GM18499 (cell line): ENCODE data around the gene GALT.

Experiments
- ATAC-seq: cut with Tn5 transposase; IDR thresholded peaks from one replicate; pipeline ENCODE4 v1.9.1; 2021; ENCODE audit warnings: moderate number of reproducible peaks; ENCODE audit not compliant: insufficient read depth, unreplicated experiment

Gene GALT

GRCh38 chr9:34651321-34651720 is 4.8 kb downstream of the GALT start:
- ATAC-seq, result no peak

DNA sequence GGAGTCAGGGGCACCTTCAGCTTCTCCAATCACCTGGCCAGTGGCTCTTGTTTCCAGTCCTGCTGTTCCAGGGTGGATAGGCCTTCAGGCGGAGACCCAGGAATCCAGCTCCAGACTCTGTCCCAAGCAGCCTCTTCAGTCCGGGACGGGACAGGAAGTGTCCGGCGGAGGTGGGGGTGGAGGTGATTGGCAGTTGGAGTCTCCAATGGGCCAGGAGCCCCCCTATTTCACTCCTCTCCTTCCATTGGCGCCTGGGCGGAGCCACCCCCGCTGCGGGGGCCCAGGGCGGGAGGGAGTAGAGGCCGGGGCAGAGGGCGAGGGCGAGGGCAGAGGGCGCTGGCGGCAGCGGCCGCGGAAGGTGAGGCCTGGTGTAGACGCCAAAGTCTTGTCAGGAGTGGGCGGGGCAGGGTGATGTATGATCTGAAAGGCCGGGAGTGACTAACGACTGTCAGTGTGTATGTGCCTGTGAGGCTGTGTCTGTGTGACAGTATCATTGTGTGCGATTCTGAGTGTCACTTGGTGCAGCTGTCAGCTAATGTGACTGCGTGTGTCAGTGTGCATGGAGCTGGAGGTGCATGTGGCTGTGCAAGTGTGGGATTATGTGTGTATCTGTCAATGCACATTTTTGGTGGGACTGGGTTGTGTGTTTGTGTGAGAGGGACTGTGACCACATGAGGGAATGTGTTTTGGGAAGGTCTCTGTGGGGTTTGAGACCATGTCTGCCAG is 5.6 kb downstream of the GALT start, which contains the start of gene IL11RA:
Gene IL11RA (plus strand): TSS at position 310 of the 726 bp plus-strand sequence. CDS start 3,033 bp downstream, outside the sequence.
- ATAC-seq, result no peak

DNA sequence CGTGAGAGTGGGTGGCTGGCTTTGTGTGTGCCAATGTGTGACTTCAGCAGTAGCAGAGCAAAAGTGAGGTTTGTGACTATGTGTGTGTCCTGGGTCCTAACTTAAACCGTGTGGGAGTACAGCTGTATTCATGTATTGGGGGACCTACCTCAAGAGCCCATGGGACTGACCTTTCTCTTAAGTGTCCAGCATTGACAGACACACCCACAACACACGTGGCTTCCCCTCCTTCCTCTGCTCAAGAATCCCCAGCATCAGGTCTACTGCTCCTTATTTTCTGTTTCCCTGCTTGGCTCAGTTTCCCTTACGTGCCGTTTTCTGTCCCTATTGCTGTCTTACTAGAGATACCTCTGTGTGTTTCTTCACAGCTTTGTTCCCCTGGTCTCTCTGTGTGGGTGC is 6.1 kb downstream of the GALT start:
- ATAC-seq, result no peak

DNA sequence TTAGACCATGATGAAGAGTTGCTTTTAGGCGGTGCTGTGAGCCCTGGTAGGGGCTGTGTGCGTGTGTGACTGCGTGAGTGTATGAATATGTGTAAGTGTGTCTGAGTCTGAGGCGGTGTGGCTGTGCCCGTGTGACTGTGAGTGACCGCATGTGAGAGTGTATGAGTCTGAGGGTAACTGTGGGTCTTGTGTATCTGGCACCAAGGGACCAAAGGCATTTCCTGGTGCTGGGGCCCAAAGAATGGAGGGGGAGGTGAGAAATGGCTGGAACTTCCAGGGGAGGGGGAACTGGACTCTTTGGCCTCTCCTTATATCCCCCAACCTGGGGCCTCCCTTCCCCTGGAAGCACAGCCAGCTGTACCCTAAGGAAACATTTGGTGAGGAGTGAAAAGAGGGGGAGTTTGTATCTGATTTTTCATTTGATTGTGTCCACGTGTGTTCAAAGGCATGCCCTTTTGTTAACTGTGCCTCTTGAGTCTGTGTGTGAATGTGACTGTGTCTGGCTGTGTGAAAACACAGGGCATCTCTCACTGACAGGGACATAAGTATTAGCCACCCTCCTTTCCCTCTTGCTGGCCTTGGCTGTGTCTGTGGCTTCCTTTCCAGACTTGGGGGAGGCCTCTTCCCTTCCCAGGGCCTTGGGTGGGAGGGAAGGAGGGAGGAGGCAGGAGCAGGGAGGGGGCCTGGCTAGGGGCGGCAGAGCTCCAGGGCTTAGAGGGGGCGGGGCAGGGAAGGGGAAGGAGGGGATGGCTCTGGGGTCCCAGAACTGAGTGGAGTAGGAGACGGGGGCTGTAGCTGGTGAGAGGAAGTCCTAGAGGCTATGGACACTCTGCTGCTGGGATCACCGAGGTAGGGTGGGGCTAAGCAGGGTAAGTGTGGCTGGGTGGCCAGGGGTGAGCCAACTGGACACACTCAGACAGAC is 6.9 kb downstream of the GALT start:
- no peak for ATAC-seq

DNA sequence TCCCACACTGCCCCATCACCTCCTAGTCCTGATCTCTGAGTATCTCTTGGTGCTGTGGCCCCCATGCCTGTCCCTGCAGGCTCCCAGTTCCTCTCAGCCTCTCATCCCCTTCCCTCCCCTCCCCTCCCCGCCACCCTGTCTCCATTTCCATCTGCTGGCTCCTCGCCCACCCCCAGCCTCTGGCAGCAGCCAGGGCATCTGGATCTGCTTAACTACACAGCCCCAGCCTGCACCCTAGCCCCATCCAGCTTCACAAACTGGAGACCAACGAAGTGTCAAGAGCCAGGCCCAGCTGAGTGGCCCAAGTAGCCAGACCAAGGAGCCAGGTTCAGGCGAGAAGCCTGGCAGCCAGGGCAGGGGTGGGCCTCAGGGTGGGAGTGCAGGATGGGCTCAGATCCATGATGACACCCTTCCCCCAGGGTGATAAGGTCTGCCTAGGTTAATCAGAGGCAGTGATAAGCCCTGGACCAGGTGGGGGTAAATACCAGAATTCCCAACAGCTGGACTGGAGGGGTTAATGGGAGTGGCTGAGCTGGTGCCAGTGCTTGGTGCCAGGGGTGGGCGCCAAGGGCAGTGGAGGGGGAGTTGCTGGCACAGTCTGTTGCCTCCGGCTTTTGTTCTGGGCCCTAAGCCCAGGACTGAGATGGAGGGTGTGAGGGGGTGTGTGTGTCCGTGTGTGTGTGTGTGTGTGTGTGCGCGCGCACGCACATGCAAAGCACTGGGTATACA is 8.0 kb downstream of the GALT start:
- no peak for ATAC-seq

DNA sequence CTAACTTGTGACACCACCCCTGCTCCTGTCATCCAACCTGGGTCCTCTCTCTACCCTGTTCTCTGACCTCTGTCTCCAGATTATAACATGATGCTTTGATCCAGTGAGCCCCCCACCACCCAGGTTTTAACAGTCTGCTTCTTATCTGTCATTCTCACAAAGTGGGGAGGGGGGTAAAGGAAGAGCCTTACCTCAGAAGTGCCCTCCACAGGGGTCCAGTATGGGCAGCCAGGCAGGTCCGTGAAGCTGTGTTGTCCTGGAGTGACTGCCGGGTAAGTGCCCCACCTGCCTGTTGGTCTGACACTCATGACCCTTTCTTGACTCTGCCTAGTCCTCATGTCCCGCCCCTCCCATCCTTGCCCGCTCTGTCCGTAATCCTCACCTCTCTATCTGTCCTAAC is 8.9 kb downstream of the GALT start:
- ATAC-seq, result no peak

DNA sequence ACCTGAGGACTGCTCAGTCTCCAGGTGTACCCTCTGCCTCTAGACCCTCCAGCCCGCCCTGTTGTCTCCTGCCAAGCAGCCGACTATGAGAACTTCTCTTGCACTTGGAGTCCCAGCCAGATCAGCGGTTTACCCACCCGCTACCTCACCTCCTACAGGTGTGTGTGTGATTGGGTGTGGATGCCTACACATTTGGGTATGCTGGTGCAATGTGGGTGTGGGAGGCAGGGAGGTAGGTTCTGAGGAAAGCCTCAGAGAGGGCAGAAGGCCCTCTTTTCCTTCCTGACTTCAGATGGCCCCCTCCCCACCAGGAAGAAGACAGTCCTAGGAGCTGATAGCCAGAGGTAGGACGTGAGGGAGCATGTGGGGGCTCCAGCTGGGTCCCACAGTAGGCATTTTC is 10.5 kb downstream of the GALT start:
- ATAC-seq, result no peak

- no peak for ATAC-seq
Measured at GRCh38 chr9:34658461-34658860, 12.0 kb downstream of the GALT start.

GRCh38 chr9:34659592-34660253 is 13.2 kb downstream of the GALT start:
- no peak for ATAC-seq

- ATAC-seq, result no peak
Measured at GRCh38 chr9:34662526-34663302, 16.2 kb downstream of the GALT start, which contains the start of gene CCL27. TSS of gene CCL27 (minus strand) at chr9:34662657. CDS start at chr9:34662633, 24 bp downstream.

- ATAC-seq, result no peak
Measured at GRCh38 chr9:34663303-34663605, 16.8 kb downstream of the GALT start.

DNA sequence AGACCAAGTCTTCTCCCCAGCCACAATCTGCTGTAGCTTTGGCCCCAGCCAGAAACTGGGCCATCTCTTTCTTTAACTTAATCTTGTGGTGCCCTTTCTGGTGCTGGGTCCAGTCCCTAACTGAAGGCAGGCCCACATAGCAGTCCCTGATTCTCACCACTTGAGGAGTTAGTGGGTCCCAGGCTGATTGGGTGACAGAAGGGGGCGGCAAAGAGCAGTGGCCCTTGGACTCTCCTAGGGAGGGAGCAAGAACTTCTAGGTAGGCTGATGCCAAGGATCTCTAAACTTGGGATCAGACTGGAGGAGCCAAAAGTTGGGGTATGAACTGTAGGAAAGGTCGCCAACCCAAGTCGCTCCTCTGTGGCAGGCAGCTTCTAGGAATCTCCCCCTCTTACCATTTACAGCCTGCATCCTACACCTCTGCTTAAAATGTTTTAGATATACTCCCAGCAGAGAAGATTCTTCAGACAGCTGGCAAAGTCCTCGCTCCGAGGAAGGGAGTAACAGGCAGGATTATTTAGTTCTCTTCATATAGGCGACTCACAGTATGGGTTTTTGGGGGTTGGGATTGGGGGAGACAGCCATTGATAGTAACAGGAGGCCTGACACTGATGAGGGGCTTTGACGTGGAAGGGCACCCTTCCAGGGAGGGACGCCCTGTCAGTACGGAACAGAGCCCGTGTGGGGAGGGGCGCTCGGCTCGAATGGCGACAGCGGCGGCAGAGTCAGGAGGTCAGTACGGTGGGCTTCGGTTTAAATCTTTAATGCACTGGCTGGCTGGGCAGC is 18.0 kb downstream of the GALT start:
- ATAC-seq, result no peak

- peak; percentile 13 for ATAC-seq
Measured at GRCh38 chr9:34665067-34665380, 18.5 kb downstream of the GALT start.

GRCh38 chr9:34665381-34666250 is 19.1 kb downstream of the GALT start:
- peak; percentile 43 for ATAC-seq

- no peak for ATAC-seq
Measured at GRCh38 chr9:34669809-34670562, 23.5 kb downstream of the GALT start.

- no peak for ATAC-seq
Measured at GRCh38 chr9:34671307-34671706, 24.8 kb downstream of the GALT start.

GRCh38 chr9:34674440-34674839 is 28.0 kb downstream of the GALT start:
- no peak for ATAC-seq
